Measurements from ENCODE around the gene CORO7.
A peak's percentile ranks its signal among the peaks of the same experiment; 100 is the strongest.

CORO7 gene

DNA sequence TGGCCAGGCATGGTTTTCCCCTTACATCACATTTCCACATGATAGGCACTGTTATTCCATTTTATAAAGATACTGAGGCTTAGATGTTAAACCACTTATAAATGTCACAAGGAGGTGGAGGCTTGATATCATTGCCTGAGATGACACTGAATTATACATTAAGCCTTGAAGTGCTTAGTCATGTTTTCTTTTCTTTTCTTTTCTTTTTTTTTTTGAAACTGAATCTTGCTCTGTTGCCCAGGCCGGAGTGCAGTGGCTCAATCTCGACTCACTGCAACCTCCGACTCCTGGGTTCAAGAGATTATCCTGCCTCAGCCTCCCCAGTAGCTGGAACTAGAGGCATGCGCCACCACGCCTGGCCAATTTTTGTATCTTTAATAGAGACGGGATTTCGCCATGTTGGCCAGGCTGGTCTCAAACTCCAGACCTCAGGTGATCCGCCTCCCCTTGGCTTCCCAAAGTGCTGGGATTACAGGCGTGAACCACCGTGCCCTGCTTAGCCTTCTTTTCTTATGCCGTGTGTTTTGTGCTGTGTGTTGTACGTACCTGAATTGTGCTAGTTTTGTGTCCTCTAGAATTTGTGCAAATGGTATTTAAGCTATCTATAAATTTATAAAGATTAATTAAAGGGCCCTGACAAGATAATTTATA lies 10.5 kb upstream of the CORO7 start:
- TF ChIP-seq, protein P1, sequence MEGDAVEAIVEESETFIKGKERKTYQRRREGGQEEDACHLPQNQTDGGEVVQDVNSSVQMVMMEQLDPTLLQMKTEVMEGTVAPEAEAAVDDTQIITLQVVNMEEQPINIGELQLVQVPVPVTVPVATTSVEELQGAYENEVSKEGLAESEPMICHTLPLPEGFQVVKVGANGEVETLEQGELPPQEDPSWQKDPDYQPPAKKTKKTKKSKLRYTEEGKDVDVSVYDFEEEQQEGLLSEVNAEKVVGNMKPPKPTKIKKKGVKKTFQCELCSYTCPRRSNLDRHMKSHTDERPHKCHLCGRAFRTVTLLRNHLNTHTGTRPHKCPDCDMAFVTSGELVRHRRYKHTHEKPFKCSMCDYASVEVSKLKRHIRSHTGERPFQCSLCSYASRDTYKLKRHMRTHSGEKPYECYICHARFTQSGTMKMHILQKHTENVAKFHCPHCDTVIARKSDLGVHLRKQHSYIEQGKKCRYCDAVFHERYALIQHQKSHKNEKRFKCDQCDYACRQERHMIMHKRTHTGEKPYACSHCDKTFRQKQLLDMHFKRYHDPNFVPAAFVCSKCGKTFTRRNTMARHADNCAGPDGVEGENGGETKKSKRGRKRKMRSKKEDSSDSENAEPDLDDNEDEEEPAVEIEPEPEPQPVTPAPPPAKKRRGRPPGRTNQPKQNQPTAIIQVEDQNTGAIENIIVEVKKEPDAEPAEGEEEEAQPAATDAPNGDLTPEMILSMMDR (IDR thresholded peaks at IDR 0.05) = no peak
- TF ChIP-seq ZFX (IDR thresholded peaks at IDR 0.05; ENCODE audit: borderline replicate concordance) = no peak
- peak overlapping the region; percentile 91 for H3K27ac ChIP-seq

DNA sequence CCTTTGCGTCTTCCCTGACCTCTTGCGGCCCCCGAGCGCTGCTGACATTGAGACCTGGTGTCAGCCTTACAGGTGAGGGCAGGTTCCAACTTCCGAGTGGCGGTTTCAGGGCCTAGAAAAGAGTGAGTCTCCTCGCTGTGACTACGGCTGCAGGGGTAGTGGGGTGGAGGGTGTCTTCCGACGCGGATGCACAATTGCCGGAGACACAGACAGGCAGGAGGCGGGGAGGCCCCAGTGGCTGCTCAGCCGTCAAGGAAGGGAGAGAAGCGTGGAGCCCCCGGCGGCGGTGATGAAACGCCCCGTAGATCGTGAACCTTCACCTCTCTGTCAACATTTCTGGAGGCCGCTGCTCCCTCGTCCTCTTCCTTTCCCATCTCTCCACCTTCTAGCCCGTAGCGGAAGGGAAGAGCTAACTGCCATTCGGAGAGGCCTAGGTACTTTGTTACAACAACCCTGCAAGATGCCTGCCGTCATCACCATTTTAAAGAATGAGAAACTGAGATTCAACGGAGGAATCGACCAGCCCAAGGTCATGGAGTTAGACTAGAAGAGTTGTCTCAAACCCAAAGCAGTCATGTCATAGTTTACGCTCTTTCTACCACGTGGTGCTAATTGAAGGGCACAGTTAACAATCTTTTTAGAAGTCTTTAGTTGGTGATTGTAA lies 9.8 kb upstream of the CORO7 start:
- no peak for TF ChIP-seq ZFX (IDR thresholded peaks at IDR 0.05; ENCODE audit: borderline replicate concordance)
- TF ChIP-seq, protein P1 (IDR thresholded peaks at IDR 0.05) = no peak
- peak overlapping the region; percentile 91 for H3K27ac ChIP-seq

DNA sequence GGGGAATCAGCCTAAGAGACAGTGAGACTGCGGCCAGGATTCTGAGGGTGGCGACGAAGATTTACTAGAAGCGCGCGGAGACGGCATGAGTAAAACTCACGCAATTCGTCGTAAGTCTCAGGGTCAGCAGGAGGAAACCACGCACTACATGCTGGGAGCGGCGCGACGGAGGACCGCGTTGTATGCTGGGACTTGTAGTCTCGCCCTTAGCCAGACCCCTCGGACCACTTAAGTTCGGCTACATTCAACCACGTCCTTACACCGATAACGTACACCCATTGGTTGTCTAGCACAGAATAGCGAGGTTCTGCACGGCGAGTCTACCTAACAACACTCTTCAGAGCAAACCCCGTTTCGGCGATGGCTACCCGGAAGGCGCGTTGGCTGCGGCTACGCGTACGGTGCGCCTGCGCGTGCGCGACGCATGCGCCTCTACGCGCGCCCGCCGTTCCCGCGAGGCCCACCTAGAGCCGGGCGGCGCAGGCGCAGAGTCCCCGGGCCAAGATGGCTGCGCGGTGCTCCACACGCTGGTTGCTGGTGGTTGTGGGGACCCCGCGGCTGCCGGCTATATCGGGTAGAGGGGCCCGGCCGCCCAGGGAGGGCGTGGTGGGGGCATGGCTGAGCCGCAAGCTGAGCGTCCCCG lies 9.1 kb upstream of the CORO7 start, which contains the start of gene DNAJA3:
Gene DNAJA3 (plus strand): TSS at position 491 of the 643 bp plus-strand sequence. CDS start 14 bp downstream, at position 505.
- H3K27ac ChIP-seq = peak within 1 kb of the TSS; percentile 91
- no peak for TF ChIP-seq ZFX (IDR thresholded peaks at IDR 0.05; ENCODE audit: borderline replicate concordance)
- TF ChIP-seq, protein P1 (IDR thresholded peaks at IDR 0.05) = no peak

DNA sequence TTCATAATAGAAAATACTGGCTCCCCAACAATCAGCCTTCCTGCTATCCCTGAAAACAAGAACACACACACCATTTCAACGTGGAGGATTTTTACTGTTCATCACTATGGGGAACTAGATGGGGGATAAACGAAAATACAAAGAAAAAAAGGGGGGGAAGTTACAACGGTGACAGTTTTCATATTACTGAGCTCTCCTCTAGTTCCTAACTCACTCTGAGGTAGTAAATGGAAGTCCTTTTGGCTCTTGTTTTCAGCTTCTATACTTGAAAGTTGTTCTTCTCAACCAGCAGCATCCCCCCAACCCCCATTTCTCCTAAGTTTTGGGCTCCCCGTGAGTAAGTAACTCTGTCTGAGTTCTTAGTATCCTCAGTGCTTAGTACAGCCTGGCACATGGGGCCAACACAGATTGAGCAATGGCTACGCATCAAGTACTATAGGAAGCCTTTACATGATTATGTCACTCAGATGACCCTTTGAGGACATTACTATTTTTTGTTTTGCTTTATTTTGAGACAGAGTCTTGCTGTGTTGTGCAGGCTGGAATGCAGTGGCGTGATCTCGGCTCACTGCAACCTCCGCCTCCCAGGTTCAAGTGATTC lies 4.2 kb upstream of the CORO7 start:
- H3K27ac ChIP-seq = no peak overlapping the region
- no peak for TF ChIP-seq ZFX (IDR thresholded peaks at IDR 0.05; ENCODE audit: borderline replicate concordance)
- TF ChIP-seq, protein P1 (IDR thresholded peaks at IDR 0.05) = no peak

- TF ChIP-seq, protein P1 (IDR thresholded peaks at IDR 0.05) = no peak
- no peak for TF ChIP-seq ZFX (IDR thresholded peaks at IDR 0.05; ENCODE audit: borderline replicate concordance)
- H3K27ac ChIP-seq = no peak overlapping the region
Measured at GRCh38 chr16:4419402-4419959, 3.1 kb upstream of the CORO7 start.

DNA sequence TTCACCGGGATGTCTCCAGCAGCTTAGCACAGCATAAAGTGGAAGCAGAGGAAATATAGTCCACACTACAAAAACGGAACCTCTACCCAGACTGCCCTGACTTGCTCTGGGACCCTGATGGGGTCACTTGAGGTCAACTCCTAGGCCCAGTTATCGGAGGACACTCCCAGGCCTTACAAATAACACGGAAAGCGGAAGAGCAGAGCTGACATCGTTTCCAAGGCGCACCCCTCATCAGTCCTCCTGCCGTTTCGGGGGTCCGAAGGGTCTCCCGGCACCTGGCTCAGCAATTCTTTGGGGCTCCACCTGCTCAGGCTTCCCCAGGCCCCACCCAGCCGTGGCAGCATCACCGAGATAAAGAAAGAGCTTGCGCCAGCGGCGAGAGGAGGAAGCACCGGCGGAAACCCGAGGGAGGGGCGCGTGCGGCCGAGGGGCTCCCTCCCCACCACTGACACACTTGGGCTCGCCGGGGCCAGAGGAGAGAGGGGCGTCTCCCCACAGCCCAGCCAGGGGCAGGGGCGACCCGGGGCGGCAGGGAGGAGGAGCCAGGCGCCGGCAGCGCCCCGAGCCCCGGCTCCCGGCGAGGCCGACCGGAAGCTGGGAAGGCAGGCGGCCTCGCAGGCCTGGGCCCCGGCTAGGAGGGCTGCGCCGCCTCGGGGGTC lies 727 bp downstream of the CORO7 start:
- TF ChIP-seq ZFX (IDR thresholded peaks at IDR 0.05; ENCODE audit: borderline replicate concordance) = no peak
- TF ChIP-seq, protein P1 (IDR thresholded peaks at IDR 0.05) = no peak
- H3K27ac ChIP-seq = no peak overlapping the region
